Thyroid gland (tissue), 4 donors: Measurements from ENCODE around the gene PUM2.

Source experiments
- CTCF ChIP-seq, 6 experiments: fragments of 200-600 bp in 3 of 6; fragments of 450-650 bp in 3 of 6; sonication (generic) in 3 of 6; IDR thresholded peaks; one replicate each; pipeline ENCODE4 v1.5.1; 2016 to 2019; ENCODE audit warnings: antibody characterized with exemption in 6 of 6, mild to moderate bottlenecking in 2 of 6, inconsistent platforms in 1 of 6, moderate library complexity in 1 of 6
- POLR2A ChIP-seq, 2 donors: fragments of 450-650 bp; IDR thresholded peaks; one replicate each; pipeline ENCODE4 v1.6.1; 2017; ENCODE audit warnings: antibody characterized with exemption in 2 of 2, mild to moderate bottlenecking in 2 of 2, moderate library complexity in 1 of 2

- no peak for TF ChIP-seq POLR2A (IDR thresholded peaks at IDR 0.05)
- TF ChIP-seq CTCF (IDR thresholded peaks at IDR 0.05), result no peak
Measured at GRCh38 chr2:20369366-20369765, 18.7 kb upstream of the PUM2 start.
